ENCODE measurements around the gene CLVS2.

Gene CLVS2, protein sequence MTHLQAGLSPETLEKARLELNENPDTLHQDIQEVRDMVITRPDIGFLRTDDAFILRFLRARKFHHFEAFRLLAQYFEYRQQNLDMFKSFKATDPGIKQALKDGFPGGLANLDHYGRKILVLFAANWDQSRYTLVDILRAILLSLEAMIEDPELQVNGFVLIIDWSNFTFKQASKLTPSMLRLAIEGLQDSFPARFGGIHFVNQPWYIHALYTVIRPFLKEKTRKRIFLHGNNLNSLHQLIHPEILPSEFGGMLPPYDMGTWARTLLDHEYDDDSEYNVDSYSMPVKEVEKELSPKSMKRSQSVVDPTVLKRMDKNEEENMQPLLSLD

DNA sequence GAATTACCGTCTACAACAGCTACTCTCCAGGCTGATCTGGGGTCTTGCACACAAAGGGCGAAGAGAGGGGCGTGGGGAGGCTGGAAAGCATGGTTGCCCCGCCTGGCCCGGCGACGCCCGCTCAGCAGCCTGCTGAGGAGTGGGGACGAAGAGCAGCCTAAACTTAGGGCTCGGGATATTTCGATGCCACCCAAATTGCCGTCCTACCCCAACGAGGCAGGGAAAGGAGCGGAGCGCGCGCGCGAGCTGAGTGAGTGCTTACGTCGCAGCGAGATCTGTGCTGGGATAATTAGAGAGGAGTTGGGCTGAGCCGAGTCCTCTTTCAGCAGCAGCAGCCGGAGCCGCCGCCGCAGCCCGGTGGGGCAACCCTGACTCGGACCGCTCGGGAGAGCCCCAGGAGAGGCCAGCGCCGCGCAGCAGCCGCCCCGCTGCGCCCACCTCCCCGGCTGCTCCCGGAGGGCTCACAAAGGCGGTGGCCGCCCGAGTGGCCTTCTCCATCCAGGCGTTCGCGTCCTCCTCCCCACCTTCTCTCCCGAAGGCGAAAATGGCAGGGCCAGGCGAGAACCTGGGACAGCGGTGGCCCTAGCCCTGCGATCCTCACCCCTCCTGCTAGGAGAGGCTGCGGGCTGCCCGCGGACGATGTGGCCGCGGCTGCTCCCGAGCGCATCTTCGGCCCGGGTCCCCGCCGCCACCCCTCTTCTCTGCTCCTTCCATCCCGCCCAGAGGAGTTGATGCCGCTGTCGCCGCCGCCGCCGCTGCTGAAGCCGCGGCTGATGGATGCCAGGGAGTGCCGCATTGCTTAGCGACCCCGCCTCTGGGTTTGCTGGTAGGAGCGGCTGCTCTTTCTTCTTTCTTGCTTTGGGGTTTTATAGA is at the start of gene CLVS2:
CLVS2 (plus strand) TSS at position 315 of the 873 bp plus-strand sequence. CDS start 1,543 bp downstream, outside the sequence.
- no peak for DNase-seq

DNA sequence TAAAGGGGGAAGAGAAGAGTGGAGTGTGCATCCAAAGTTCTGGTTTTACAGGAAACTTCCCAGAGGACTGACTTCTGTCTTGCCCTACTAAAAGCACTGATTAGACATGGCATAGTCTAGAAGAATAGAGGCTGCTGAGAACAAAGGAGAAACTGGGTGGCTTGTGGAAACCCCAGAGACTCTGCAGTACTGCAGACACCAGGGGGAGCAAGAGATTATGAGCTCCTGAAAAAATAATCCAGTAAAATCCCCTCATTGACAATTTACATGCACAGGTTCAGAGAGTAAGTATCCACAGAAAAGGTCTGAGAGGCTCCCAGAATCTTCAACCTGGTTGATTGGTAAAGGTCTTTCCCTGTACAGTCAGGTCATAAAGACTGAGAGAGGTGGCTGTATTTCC is 48.7 kb upstream of the CLVS2 start:
- no peak for DNase-seq

DNA sequence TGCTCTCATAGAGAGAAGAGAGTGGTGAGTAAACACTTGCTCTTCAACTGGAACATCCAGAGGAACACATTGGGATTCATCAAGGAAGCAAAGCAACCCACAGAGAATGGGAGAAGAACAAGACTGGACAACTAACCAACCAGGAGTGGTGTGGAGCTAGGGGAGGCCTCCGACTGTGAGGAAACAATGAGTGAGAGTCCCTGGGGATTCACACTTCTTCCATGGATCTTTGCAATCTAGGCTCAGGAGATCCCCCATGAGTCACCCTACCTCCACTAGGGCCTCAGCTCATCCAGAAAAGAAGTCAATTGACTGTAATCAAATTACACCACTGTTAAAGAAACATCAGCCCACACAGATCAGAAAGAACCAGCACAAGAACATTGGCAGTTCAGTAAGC is 42.3 kb upstream of the CLVS2 start:
- no peak for DNase-seq

DNA sequence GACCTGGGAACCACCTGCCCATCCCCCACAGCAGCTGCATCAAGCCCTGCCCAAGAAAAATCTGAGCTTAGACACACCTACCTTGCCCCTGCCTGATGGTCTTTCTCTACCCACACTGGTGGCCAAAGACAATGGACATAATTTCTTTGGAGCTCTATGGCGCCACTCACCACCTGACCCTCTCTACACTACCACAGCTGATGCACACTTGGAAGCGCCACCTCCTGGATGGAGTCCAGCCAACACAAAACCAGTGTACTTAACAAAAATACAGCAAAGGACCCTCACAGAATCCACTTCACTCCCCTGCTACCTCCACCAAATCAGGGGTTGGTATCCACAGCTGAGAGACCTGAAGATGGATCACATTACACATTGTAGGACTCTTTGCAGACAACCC is 39.7 kb upstream of the CLVS2 start:
- DNase-seq = no peak

DNA sequence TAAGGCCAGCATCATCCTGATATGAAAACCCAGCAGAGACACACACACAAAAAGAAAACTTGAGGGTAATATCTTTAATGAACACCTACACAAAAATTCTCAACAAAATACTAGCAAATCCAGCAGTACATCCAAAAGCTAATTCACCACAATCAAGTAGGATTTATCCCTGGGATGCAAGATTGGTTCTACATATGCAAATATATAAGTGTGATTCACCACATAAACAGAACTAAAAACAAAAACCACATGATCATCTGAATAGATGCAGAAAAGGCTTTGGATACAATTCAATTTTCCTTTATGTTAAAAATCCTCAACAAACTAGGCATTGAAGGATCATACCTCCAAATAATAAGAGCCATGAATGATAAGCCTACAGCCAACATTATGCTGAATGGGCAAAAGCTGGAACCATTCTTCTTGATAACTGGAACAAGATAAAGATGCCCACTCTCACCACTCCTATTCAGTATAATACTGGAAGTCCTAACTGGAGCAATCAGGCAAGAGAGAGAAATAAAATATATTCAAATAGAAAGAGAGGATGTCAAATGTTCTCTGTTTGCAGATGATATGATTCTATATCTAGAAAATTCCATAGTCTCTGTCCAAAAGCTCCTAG is 33.9 kb upstream of the CLVS2 start:
- DNase-seq = no peak

DNA sequence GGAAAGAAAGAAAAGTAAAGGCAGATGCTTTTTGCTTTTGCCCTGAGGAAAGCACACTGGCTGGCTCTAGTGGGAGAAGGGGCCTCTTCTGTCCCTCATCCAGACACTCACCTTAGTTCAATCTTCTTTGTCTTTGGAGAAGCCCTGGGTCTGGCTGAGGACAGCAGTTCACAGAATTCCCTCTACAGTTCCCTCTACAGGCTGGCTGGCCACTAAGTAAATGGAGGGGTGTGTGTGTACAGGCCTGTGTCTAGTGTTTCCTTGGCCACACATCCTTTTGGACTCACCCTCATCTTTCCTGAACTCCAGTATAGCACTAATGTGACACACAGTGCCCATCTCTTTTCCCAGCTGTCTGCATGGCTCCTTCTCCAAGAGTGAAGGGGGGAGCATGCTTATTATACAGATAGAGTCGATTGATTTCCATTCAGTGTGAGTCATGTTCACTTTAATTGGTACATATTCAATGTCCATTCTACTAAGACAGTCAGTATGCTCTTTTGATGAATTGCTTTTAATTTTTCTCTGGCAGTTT is 26.0 kb upstream of the CLVS2 start:
- DNase-seq = no peak

DNA sequence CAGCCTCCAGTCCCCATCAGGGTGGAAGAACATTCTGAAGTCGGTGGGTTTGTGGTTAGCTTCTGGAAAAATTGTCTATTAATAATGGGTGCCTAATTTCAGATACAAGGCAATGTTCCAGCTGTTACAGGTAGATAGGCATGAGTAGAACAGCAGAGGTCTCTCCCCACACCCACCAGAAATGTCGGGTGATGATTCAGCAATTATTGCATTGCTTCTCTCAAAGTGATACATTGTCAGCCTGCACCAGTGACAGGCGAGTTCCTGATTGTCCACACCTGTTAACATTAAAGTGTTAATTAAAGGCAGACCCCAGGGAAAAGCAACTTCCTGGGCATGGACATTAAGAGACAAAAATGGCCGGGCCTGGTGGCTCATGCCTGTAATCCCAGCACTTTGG is 18.9 kb upstream of the CLVS2 start:
- DNase-seq = no peak

DNA sequence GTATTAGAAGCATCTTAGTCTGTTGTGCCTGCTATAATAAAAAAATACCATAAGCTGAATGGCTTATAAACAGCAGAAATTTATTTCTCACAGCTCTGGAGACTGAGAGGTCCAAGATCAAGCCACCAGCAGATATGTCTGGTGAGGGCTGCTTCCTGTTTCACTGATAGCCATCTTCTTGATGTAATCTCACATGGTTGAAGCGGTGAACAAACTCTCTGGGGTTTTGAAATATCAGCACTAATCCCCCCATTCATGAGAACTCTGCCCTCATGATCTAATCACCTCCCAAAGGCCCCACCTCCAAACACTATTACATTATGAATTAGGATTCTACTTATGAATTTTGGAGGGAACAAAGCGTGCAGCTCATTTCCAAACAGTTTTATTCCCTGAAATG is 11.6 kb upstream of the CLVS2 start:
- DNase-seq = no peak

DNA sequence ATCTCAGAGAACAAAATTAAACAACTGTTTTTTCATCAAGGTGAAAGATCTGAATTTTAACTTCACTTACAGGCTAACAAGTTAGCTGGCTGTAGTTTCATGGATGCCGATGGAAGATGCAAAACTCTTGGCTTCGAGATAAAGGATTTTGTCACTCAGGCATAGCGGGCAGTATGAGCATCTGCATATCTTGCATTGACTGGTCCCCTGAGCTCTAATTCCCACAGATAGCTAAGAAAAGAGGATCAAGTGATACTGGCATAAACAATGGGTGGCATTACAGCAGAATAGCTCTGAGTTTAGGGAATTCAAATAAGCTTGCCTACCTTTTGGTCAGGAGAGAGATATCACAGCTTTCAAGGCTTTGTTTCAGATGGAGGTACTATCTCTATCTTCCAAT is 1.8 kb upstream of the CLVS2 start:
- DNase-seq = no peak

DNA sequence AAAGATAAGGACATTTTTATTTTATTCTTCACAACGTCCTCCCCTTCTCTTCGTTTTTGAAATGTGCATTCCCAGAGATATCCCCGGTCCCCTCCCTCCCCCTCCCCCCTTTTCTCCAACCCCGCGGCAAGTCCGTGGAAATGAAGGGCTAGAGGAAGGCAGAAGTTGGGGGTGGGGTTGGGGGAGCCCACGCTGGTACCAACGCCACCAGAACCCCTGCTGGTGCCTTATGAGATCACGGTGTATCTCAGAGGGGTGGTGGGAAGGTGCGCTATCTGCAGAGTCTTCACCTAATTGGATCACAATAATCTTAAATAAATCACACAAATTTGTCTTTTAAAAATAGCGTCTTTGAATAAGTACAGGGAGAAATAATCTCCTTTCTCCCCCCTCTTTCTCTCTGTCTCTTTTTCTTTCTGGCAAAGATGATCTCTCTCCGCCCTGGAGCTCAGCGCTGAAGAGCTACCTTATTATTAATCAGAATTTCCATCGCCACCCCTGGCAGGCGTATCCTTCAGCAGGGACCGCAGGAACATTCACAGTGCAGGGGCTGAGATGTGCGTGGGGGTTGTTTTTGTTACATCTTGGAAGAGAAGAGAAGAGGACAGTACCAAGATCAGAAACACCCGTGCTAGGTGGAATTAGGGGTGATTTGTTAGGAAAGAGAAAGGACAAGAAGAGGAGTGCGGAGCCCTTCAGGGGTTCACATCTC is 915 bp downstream of the CLVS2 start:
- DNase-seq = no peak

DNA sequence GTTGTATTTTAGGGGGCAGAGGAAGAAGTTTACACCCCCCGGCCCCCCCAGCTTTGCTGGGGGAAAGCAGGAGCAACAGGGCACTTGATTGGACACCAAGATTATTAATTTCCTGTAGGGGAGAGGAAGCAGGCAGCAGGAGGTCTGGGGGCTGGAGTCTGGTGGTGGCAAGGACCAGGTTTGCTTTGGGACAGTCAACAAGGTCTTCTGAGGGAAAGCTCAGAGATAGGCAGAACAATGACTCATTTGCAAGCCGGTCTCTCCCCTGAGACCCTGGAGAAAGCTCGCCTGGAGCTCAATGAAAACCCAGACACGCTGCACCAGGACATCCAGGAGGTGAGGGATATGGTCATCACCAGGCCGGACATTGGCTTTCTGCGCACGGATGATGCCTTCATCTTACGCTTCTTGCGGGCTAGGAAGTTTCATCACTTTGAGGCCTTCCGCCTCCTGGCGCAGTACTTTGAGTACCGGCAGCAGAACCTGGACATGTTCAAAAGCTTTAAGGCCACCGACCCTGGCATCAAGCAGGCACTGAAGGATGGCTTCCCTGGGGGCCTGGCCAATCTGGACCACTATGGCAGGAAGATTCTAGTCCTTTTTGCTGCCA is 1.6 kb downstream of the CLVS2 start:
- no peak for DNase-seq

DNA sequence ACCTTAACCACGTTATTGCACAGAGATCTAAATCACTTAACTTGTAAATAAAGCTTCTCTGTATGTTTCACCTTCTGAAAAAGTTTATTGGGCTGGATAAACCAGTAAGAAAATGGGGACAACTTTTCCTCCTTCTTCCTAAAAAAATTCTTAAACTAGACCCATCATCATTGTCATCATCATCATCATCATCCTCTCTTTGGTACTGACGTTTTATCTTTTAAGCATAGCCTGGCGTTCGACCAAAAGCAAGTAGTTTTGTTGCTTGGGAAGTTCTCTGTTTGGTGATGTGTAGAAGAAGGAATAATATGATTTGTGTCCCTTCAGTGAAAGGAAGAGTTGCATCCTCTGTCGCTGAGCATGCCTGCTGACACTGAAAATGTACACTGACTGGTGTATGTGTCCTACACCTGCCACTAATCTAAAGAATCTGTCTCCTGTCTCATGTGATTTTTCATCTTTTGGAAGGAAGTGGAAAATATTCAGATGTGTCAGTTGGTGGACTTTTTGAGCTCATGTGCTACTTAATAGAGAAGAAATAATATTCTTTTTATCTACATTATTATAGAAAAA is 2.5 kb downstream of the CLVS2 start:
- no peak for DNase-seq

DNA sequence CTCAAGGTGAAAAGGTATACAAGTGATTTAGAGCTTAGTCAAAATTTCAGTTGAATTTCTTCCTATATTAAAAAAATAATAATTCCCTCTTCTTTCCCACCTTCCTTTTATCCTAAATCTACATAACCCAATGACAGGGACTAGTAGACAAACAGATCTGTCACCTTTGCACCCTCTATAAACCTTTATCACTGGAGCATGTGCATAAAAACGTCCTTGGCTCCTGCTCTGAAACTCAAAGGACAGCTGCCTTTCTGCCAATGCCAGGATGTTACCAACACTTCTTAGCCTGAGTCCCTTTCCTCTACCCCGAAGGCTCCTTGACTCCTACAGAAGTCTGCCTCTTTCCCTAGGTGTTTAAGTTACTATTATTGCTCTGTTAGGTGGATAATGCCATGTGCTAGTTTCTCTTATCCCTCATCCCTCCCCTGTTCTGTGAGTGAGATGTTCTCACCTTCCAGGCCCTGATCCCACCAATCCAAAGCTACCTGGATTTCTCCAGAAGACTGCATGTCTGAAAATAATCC is 4.3 kb downstream of the CLVS2 start:
- no peak for DNase-seq

DNA sequence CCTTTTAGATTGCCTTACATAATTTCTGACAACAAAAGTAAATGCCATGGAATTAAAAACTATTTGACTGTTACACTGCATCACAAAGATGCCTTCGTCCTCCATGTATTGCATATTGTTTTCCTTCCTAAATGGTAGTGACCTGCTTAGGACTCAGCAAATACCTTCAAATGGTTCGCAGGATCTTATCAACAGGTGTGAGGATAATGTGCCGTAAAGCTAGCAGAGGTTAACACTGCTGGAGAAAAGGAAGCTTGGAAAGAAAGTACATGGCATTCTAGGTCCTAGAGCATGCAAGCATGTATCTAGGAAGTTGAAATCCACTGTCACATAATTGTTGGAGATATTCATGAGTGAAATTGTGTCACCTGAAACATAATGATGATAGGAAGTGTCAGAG is 5.5 kb downstream of the CLVS2 start:
- DNase-seq = no peak

DNA sequence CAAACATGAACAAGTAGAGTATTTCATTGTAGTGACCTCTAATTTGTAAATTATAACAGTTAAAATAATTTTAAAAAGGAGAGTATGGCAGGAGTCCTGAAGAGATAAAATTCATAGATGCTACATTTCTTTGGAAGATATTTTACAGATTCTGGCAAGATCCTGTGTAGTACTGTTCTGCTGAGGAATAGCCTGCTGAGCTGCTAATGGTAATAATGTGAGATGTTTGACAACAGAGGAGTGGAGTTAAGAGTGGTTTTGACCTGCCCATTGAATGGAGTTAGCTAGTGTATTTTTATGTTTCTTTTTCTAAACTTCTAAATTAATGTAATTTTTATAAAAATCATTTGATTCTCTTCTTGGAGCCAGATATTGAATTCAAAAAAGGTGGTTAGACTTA is 11.8 kb downstream of the CLVS2 start:
- DNase-seq = no peak

DNA sequence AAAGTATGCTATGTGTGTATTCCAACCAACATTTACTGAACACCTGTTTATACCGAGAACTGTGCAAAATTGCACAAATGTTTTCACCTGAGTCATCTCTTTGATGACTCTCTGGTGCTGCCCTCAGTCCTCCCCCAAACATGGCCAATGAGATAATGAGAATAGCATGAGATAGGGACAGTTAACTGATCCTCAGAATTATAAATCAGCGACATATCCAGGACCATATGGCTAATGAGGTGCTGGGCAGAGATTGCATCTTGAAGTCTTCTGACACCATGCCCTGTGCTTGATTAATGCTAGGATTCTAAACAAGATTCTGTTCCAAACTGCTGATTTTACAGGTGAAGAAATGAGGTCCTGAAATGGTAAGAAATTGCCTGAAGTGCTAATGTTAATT is 13.0 kb downstream of the CLVS2 start:
- no peak for DNase-seq

DNA sequence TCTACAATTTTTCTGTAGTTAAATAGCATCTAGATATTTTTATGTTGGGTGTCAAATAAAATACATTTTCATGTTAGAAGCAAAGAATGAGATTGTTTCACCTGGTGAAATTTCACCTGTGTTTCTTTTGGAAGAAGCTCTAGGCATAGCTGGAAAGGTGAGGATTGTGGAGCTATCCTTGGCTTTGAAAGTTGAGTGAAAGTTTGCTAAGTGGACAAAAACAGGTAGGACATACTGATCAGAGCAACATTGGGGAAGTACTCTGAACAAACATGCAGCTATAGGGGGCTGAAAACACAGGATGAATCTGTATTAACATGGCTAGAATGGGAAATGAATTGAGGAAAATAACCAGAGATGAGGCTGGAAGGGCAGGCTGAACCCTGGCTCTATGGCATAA is 18.8 kb downstream of the CLVS2 start:
- no peak for DNase-seq

DNA sequence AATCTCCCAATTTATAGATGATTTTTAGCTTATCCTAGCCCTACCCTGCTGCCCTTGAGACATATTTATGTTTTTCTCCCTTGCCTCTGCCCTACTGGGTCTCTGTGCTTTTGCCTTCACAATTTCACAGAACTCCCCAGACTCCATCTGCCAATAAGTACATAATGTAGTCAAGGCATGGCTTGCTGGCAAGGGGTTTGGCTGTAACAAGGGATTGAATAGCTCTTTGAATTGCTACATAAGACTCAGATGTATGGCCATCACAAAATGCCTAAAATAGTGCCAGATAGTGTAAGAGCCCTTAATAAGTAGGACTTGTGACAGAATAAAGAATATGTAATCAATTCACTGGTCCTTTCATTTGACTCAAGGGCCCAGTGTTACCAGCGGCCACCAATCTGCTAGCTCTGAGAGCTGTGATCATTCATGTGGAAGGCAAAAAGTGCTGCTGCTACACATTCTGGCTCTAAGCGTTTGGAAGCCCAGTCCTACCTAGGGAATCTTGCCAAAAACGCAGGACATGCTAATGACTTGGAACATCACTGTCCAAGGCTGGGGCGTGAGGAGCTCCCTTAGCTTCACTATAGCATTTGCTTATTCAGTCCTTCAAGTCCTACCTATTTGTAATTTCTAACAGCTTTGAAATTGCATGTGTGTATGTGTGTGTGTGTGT is 20.5 kb downstream of the CLVS2 start:
- no peak for DNase-seq

DNA sequence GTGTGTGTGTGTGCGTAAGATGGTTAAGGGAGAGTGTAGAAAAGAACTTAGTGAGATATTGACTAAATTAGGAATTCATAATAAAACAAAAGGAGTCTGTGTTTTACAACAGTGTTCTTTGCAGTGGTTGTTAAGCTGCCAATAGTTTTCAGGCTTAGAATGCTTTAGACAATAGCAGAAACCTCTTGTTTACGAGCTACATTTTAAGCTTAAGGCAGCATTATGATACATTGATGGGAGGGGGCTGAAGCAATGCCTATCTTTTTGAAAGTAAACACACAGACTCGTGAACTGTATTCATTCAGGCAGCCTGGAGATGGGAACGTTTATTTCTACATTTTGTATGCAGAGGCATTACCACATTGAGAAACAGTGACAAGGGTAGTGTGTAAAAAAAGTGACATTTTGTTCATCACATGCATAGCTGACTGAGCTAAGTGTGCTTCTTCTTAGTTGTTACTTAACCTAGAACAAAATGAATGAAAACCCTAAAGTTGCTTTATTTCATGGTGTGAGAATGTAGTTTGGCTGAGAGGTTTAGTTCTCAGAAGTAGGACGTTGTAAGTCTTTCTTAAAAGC is 21.2 kb downstream of the CLVS2 start:
- DNase-seq = no peak

DNA sequence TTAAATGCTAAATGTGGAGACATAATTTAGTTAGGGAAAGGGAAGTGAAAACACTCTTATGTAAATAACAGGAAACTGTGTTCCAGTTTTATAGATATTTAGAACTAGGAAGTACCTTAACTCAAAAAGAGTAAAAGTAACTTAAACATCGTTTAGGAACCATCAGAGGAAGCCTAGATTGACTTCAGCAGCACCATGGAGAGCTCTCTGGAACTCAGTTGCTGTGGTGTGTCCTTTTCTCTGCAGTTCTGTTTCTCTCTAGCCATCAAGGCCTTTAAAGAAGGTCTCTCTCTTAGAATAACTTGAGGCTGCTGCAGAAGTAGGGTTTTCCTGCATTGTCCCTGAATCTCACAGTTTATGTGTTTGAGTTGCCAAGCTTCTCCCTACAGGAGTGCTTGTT is 26.9 kb downstream of the CLVS2 start:
- no peak for DNase-seq

DNA sequence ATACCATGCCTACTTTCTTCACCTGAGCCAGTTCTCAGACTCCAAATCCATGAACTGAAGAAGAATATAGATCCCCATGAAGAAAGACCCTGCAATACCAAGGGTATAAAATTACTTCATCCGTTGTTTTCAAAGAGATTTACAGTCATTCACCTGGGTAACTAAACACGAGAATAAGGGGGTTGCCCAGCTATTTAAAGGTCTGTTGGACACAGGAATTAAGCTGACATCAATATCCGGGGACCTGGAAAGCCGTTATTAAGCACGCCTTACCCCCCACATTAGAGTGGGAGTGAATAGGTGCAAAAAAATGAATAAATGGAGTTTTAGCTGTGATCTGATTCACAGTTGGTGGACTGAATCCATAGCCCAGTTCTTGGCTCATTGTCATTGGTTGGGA is 28.9 kb downstream of the CLVS2 start:
- no peak for DNase-seq

All from CD4-positive, alpha-beta T cell treated with Interleukin-17A for 4 hours (primary cell).